ENCODE measurements around the gene HNRNPUL1.

DNA sequence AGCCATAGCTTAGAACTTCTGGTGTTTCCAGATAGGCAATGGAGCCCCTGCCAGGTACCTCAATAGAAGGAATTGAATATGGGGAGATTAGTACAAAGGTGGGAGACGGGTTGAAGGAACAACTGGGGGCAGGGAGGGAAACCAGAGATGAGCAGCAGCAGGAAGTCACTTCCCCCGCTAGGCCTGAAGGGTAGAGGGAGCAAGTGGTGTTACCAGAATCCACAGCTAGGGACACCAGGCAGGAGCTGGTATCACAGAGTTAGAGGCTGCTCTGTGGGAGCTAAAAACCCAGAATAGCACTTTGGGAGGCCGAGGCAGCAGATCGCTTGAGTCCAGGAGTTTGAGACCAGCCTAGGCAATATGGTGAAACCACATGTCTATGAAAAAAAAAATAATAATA is 15.3 kb upstream of the HNRNPUL1 start:
- TF ChIP-seq, protein P1, sequence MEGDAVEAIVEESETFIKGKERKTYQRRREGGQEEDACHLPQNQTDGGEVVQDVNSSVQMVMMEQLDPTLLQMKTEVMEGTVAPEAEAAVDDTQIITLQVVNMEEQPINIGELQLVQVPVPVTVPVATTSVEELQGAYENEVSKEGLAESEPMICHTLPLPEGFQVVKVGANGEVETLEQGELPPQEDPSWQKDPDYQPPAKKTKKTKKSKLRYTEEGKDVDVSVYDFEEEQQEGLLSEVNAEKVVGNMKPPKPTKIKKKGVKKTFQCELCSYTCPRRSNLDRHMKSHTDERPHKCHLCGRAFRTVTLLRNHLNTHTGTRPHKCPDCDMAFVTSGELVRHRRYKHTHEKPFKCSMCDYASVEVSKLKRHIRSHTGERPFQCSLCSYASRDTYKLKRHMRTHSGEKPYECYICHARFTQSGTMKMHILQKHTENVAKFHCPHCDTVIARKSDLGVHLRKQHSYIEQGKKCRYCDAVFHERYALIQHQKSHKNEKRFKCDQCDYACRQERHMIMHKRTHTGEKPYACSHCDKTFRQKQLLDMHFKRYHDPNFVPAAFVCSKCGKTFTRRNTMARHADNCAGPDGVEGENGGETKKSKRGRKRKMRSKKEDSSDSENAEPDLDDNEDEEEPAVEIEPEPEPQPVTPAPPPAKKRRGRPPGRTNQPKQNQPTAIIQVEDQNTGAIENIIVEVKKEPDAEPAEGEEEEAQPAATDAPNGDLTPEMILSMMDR (IDR thresholded peaks at IDR 0.05), result no peak
- no peak for TF ChIP-seq ZFX (IDR thresholded peaks at IDR 0.05; ENCODE audit: borderline replicate concordance)
